Cerebellar nuclear complex (tissue), 1 donor: ENCODE measurements around the gene FHIT.
"Not testable (repeated sequence)": the region's sequence is repeated elsewhere in the genome, so short reads cannot be mapped to it uniquely, and the experiment has no call there.

Experiments used
- DNase-seq, 2 experiments: peaks; one replicate each; lab custom pipeline; 2025; lab: John Stamatoyannopoulos, UW

FHIT gene

DNA sequence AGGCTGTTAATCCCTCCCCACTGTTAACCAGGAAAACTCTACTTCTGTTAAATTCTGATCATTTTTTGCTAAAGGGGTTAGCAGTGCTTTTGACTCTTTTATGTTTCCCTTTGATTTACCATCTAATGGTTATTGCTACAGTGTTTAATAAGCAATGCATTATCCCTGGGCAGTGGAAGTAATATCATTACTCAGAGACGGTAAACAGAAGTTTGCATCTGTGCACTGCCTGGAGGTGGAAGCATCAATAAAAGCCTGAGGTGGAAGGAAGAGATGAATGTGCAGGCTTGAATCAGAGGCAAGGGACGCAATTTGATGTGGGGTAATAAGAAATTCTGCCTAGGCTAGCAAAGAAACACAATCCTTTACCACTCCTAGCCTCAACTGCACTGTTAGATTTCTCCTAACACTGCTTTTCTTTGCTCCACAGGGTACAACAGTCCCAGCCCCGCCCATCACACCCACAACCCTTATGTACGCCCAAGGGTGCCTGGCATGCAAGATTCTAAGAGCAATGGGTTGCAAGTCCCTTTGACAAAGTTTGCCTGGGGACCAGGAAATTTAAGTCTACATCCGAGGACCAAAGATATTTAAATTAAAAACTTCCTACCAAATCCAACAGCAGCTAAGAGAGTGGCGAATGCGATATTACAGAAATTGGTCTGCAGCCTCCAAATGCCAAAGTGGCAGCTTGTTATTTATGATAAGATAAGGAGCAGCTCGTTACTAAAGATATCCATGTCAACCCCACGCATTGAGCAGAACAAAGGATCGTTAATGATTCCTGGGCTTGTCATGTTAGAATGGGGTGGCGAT is 261.4 kb downstream of the FHIT start:
- no peak for DNase-seq

DNA sequence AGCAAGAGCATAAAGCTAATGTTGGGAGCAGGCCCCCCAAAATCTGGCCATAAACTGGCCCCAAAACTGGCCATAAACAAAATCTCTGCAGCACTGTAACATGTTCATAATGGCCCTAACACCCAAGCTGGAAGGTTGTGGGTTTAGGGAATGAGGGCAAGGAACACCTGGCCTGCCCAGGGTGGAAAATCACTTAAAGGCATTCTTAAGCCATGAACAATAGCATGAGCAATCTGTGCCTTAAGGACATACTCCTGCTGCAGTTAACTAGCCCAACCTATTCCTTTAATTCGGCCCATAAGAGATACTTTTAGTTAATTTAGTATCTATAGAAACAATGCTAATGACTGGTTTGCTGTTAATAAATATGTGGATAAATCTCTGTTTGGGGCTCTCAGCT is 264.1 kb downstream of the FHIT start:
- DNase-seq = not testable (repeated sequence)

DNA sequence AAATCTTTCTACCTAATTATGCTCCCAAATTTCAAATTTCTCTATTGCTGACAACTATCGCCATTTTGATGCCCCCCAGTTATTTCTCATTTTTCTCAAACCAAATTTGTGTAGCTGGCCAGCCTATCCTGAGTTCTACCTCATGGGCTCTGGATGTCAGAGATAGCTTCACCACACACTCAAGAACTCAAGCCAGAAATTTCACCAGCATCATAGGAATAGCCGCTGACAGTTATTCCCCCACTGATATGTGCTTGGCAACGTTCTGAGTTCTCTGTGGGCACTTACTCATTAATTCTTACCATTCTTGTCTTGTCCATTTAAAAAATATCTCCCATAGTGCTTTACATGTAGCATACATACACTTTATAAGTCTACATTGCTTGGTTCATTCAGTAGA is 264.7 kb downstream of the FHIT start:
- no peak for DNase-seq

DNA sequence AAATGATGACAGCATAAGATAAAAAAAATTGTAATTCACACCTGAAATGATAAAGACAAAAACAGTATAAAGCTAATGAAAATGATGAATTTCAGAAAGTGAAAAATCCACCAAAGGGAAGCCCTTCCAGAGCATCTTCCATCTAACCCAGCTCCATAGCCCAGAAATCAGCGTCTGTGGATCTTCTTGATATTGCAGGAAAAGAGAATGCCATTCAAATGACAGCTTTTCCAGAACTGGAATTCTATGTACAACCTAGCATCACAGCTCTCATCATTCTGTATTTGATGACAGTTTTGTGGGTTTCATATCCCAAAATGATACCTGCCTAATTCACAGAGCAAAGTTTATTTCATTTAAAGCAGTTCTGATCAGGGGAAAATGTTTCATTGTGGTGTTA is 267.3 kb downstream of the FHIT start:
- no peak for DNase-seq

DNA sequence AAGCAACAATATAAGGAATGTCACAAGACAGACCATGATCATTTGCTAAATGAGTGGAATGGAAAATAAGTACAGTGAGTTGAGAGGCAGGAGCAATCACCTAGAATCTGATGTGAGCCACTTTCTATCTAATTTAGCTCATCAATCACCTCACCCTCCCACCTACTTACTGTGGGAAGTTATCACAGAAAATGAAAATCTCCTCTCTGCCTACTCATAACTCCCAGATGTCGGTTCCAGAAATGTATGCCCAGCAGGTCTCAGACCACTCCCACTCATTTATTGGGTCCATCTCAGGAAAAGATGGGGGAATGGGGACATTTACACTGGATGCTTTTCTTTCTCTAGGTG is 270.9 kb downstream of the FHIT start:
- no peak for DNase-seq

DNA sequence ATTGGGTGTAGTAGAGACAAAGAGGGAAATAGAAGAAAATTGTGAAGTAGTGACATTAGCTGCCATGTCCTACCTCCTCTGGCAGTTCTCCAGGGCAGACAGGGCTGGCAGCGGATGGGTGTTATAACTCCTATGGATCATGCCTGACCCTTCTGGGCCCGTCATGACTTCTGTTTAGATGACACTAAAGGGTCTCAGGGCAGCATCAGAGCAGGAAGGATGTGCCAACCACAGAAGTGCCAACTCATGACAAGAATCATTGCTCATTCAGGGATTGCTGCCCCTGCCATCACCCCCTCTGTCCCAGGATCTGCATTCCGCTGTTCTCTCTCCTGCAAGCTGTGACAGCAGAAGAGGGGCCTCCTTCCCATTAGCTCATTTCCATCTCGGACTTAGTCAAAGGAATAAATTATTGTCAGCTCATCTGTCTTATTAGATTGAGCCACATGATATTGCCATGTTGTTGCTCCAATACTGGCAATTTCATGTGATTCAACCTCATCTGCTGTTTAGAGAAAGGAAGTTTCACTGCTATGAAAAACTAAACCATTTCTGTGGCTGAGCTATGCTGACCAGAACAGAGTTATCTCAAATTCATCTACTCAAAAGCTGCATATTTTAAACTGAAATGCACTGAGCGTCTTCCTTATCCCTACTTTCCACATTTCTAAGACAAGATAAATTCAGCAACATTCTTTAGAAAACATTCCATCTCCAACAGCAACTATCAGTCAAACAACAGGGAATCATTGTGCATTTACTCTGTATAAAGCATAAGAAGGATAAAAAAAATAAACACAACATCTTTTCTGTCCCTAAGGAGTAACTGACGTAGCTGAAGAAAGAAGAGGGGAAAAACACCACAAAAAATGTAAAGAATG is 271.6 kb downstream of the FHIT start:
- no peak for DNase-seq

DNA sequence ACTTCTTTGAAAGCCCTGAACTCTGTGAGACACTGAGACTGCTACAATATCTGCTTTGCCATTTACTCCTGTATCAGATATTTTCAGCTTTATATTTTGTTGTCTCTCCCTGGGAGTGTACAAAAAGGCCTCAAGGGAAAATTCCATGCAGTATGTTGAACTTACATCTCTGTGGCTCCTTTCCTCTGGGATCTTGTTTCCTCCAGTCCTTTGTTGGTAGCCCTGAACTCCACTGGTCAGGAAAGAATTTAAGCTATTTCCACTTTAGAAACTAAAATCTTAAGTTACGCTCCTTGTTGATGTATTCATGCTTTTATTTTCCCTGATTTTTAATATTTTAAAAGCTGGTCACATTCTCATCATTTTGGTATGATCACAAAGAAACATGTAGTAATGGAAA is 277.9 kb downstream of the FHIT start:
- no peak for DNase-seq

DNA sequence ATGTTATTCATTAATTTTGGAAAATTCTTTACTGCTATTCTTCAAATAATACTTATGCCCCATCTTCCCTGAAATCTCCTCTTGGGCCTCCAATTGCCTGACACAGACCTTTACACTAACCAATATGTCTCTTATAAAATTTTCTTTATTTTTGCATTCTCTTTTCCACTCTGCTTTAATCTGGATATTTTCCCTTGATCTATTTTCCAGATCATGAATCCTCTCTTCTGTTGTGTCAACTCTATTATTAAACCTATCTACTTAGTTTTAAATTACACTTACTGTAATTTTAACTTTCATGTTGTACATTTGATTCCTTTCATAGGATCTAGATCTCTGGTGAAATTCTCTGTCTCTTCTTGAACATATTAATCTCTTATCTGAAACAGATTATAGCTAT is 278.7 kb downstream of the FHIT start:
- DNase-seq = no peak

DNA sequence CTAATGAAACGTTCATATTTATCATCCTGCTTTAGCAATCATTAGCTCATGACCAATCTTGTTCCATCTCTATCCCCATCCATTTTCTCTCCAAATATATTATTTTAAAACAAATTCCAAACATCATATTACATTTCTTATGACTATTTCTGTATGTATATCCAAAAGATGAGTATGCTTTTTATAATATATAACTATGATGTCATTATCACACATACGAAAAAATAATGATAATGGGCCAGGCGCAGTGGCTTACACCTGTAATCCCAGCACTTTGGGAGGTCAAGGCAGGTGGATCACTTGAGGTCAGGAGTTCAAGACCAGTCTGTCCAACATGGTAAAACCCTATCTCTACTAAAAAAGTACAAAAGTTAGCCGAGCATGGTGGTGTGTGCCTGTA is 280.4 kb downstream of the FHIT start:
- no peak for DNase-seq

DNA sequence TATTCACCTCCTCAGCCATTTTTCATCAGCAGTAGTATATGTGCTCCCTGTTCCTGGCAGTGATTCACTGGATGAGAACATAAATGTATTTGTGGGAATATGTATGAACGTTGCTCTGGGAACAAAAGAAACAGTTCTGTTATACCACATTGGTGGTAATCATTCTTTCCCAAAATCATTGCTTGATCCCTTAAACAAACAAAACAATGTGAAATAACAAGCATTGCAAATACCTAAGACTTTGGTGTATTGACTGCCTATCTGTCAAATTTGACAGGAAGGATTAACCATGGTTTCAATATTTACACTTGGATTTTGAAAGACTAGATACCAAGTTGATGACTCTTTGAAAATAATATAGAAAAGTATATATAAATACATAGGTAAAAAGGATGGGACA is 284.1 kb downstream of the FHIT start:
- DNase-seq = no peak

DNA sequence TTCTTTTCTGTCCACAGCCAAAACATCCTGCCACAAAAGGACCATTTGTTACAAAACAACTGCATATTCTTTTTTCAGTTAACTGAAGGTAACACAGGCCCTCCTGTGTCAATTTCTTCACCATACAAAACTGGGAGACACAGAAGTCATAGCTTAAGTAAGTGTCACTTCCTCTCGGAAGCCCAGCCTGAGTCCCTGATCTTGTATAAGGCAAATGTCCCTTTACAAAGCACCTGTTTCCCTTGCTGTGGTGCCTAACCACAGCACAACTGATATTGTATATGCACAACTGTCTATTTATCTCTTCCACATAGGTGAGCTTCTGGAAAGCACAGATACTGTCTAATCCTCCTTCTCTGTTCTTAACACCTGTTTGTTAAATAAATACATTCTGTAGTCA is 293.7 kb downstream of the FHIT start:
- no peak for DNase-seq

DNA sequence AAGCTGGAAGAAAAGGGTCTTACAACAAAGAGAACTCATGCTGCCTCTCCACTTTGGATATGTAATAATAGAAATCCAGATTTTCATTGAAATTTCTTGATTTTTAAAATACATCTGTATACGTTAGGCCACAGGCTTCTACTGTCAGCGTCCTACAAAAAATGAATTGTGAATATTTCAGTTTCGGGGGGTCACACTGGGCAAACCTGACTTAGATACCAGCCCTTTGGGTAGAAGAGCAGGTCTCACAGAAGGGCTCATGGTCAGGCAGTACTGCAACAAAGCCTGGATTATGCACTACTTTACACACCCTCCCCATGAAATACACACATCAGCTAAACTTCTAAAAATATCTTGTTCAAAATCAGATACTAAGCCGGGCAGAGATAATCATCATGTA is 294.5 kb downstream of the FHIT start:
- DNase-seq = no peak

DNA sequence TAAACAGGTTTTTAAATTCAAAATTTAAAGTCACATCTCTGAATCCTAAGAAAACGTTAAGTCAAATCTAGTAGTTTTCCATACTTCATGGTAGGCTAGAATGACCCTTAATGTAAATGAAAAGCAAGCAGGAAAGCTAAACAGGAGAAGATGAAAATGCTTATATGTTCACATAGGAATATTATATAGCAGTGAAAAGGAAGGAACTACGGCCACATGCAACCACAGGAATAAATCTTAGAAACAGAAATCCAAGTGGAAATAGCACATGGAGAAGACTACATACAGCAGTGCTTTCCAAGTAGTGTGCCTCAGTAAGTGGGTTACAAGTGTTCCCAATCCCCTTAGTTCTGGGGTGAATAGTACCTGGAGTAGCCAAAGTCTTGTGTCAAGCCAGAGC is 296.2 kb downstream of the FHIT start:
- DNase-seq = no peak

DNA sequence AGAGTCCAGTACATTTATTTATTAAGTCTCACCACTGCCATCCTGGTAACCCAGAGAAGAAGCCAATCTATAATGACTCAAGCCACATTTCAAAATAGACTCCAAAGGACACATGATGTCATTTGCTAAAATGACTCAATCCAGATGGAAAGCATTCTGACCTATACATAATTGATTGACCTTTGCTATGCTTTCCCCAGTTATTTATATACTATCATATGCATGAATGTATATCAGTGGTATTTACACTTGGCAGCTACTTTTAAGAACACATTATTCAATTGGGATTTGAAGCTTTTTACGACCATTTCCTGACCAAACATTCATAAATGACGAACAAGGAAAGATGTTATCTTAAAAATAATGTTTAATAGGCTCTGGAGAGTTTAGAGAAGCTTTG is 297.2 kb downstream of the FHIT start:
- no peak for DNase-seq

DNA sequence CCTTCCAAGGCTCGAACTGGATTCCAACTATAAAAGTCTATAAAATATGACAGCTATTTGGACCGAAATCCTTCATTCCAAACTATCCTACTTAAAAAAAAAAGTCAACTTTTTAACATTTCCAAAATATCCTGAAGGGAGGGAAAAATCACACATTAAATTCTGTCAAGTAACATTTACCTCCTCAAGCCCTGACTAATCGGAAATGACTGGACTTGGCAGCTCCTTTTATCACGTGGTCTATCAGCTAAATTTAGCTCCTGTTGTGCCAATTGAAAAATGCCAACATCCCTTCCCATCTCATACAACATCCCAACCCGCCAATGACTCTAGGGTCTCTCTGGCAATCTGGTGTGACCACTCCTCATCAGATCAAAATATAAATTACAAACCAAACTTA is 297.9 kb downstream of the FHIT start:
- DNase-seq = no peak

DNA sequence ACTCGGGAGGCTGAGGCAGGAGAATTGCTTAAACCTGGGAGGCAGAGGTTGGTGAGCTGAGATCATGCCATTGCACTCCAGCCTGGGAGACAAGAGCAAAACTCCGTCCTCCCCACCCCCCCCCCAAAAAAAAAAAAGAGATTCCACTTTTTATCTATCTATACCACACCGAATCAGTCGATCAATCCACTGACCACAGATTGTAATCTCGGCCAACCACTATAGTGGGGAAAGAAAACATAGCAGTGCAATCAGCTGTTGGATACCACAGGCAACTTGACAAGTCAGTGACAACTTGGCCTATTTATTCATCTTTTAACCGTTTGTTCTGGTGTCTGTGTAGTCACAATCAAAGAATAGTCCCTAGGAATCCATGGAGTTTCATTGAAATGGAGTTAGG is 299.2 kb downstream of the FHIT start:
- no peak for DNase-seq

DNA sequence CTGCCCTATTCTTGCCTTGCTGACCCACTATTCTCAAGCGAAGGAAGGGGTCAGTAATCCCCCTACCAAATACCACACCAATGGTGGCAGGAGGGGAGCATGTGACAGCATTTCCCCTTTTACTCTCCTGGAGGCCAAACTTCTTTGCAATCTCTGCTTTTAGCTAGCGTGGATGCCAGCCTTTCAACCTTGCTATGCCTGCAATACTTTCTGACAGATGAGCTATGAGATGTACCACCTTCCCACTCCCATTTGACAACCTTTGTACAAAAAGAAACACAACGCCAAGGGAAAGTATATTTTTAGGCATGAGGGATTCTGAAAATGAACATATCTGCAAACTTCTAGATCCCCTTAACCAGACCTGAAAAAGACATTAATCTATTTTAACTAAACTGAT is 302.1 kb downstream of the FHIT start:
- DNase-seq = no peak

DNA sequence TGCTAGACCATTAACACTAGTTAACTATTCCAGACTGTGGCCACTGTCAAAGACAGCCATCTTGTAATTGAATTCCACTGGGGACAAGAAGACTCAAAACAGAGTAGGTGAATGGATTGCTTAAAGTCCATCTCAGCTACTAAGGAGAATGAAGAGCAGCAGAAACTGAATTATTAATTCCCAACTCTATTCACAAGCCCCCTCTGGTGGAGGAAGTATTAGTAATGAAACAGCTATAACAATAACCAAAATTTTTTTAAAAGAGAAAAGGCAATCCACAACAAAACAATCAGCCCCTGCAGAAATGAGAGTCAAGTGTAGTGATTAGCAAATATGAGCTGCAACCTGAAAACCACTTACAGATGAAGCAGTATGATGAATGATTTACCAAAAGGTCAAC is 302.8 kb downstream of the FHIT start:
- DNase-seq = no peak

DNA sequence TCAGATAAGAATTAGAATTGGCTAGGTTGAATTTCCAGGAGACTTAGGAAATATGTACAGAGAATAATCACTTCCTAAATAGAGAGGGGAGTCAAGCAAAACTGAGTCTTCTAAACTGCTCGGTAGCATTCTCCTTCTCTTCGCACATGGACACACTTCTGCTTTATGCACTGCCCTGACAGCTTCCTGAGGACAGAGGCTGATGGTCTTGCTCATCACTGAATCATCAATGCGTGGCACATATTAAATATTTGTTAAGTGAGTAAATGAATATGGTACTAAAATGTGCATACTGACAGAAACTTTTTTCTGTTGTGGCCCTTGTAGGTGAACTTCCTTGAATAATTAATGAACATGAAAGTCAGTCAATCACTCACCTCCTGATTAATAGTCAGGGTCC is 315.5 kb downstream of the FHIT start:
- no peak for DNase-seq

DNA sequence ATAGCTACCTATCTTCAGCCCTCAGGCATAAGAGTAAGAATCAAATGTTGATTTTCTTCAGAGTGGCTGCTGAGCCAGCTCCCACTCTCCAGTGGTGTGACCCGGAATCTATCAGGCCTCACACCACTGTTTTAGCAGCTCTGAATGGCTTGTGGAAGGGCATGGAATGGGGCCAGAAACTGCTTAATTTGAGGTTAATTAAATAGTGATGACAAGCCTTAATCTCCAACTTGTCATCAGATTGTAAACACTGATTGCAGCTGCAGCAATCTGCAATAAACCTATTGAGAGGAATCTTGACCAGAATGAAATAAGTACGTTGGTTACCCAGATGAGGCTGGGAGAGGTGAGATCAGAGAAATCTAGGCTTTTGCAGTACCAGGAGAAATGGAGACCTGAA is 317.4 kb downstream of the FHIT start:
- DNase-seq = no peak

DNA sequence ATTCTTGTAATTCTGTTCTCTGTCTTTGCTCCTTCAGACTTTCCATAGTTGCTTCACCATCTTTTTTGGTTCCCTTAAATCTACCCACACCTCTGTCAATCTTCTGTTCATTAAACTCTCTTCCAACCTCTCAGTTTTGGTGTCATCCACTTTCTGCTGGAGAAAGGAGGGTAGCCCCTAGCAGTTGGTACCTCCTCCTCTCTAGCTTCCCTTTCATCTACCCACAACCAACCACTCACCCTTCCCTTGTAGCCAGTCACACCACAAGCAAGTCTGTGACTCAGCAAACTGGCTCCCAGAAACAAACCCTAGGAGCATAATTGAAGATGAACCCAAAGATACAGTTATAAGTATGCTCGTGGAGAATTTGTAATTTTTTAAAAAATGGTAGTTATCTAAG is 318.6 kb downstream of the FHIT start:
- no peak for DNase-seq

DNA sequence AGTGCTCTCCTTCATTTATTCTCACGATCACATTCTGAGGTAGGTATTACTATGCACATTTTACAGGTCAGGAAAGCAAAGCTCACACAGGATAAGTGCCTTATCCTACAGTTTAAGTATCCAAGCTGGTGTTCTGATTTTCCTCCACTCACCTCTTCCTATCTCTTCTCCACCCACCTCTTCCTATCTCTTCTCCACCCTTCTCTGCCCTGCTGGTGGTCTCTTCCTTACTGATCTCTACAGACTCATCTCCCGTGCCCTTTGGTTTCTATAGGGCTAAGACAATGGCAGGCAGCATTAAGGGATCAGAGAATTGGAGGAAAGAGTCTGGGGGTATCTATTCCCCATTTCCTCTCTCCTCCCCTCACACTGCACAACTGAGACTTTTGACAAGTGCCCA is 319.1 kb downstream of the FHIT start:
- DNase-seq = no peak

DNA sequence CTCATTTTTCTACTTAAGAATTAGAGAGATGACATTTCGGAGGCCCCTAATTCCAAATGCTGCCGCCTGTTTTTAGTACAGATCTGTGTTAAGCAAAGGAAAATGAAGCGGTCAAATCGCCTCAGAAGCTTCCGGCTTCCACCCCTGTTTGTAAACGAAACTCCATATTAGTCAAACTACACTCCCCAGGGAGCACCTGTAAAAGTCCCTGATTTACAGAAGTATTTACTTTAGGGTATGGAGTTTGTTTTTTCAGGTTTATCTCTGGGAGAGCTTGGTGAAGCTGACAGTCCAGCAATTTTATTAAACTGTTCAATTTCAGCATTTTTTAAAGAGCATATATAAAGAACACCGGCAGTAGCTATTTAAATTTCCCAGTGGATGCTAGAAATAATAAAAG is 319.8 kb downstream of the FHIT start:
- no peak for DNase-seq

DNA sequence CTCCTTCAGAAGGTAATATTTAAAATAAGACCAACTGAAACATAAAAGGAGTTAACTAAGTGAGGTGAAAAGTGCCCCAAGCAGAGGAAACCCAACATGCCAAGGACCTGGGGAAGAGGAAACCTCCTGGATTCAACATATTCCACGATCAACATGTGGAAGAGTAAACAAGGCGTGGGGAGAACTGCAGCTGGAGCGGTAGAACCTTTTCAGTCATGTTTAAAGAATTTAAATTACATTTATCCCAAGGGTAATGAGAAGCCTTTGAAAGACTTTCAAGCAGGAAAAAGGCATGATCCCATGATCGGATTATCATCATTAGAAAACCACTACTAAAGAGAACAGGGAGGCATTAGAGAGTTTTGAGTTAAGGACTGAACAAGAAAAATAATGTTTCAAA is 330.7 kb downstream of the FHIT start:
- no peak for DNase-seq
